ENCODE data around the gene AP2A2.

DNA sequence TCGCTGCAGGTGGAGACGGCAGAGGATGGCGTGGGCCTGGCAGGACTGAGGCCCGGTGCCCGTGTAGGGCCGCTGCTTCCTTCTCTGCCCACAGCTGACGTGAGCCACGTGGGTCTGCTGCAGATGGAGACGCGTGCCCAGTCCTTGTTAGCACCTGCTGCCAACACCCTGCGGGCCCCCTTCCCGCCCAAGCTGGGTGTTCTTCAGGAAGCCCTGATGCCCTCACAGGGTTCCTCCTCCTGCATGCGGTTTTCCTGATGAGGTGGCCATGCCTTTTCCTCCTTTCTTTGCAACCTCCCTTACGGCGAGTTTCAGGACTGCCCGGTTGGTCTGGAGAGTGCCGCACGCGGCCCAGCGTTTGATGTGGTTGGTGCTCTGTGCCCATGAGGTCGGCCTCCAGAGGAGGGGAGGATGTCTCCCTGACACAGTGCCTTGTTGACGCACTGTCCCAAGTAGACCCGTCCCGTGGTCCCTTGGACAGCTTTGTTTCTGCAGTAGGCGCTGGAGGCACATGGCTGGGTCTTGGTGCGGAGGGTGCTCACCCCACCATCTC, 44.7 kb downstream of the AP2A2 start:
- no peak for TF ChIP-seq EP300 (IDR thresholded peaks at IDR 0.05; ENCODE audit: borderline replicate concordance)
- no peak for TF ChIP-seq CREB1 (IDR thresholded peaks at IDR 0.05; ENCODE audit: low read depth)
- TF ChIP-seq, protein P1, sequence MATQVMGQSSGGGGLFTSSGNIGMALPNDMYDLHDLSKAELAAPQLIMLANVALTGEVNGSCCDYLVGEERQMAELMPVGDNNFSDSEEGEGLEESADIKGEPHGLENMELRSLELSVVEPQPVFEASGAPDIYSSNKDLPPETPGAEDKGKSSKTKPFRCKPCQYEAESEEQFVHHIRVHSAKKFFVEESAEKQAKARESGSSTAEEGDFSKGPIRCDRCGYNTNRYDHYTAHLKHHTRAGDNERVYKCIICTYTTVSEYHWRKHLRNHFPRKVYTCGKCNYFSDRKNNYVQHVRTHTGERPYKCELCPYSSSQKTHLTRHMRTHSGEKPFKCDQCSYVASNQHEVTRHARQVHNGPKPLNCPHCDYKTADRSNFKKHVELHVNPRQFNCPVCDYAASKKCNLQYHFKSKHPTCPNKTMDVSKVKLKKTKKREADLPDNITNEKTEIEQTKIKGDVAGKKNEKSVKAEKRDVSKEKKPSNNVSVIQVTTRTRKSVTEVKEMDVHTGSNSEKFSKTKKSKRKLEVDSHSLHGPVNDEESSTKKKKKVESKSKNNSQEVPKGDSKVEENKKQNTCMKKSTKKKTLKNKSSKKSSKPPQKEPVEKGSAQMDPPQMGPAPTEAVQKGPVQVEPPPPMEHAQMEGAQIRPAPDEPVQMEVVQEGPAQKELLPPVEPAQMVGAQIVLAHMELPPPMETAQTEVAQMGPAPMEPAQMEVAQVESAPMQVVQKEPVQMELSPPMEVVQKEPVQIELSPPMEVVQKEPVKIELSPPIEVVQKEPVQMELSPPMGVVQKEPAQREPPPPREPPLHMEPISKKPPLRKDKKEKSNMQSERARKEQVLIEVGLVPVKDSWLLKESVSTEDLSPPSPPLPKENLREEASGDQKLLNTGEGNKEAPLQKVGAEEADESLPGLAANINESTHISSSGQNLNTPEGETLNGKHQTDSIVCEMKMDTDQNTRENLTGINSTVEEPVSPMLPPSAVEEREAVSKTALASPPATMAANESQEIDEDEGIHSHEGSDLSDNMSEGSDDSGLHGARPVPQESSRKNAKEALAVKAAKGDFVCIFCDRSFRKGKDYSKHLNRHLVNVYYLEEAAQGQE (IDR thresholded peaks at IDR 0.05; ENCODE audit: low read depth): no peak
- no peak for TF ChIP-seq YY1 (IDR thresholded peaks at IDR 0.05; ENCODE audit: low read depth)
- TF ChIP-seq NFIC (IDR thresholded peaks at IDR 0.05): no peak
- TF ChIP-seq, protein P2, sequence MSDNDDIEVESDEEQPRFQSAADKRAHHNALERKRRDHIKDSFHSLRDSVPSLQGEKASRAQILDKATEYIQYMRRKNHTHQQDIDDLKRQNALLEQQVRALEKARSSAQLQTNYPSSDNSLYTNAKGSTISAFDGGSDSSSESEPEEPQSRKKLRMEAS (IDR thresholded peaks at IDR 0.05): no peak
- no peak for TF ChIP-seq TCF12 (IDR thresholded peaks at IDR 0.05; ENCODE audit: low read depth)
- no peak for TF ChIP-seq TAF1 (IDR thresholded peaks at IDR 0.05; ENCODE audit: low read depth)
- TF ChIP-seq CEBPB (IDR thresholded peaks at IDR 0.05): no peak
- TF ChIP-seq RAD21 (IDR thresholded peaks at IDR 0.05; ENCODE audit: low read depth): no peak
